Prostate gland (tissue), 2 donors: ENCODE measurements around the gene GAREM1. TPM values are rescaled to one million over a fixed set of nuclear protein-coding genes. Genes with fewer than 3 reads are reported as not detected.

Experiments
- DNase-seq: peaks from one replicate; pipeline ENCODE4 v3.0.0-alpha.2; 2019; ENCODE audit warnings: low spot score
- H3K27ac ChIP-seq, 2 donors: fragments of 200-600 bp; sonication (generic); 2 replicates each; pipeline ENCODE4 v1.5.1; 2017 to 2019
- H3K27me3 ChIP-seq: fragments of 200-600 bp; sonication (generic); replicated peaks from 2 replicates; pipeline ENCODE4 v1.5.1; 2019; ENCODE audit not compliant: insufficient read depth
- H3K36me3 ChIP-seq, 2 donors: fragments of 200-600 bp; sonication (generic); 1 replicate in 1 of 2; 2 replicates in 1 of 2; pipeline versions ENCODE4 v1.5.1 to v1.8.1; 2017 to 2019
- H3K4me1 ChIP-seq: fragments of 200-600 bp; sonication (generic); replicated peaks from 2 replicates; pipeline ENCODE4 v1.5.1; 2019
- H3K4me3 ChIP-seq, 2 donors: fragments of 200-600 bp; sonication (generic); 2 replicates each; pipeline ENCODE4 v1.5.1; 2017 to 2019
- H3K9me3 ChIP-seq: fragments of 200-600 bp; sonication (generic); 2 replicates; pipeline ENCODE4 v1.5.1; 2017
- CTCF ChIP-seq, 4 experiments: fragments of 200-600 bp in 2 of 4; fragments of 450-650 bp in 2 of 4; sonication (generic) in 2 of 4; IDR thresholded peaks; 1 replicate in 3 of 4; 2 replicates in 1 of 4; pipeline ENCODE4 v1.5.1; 2016 to 2019; ENCODE audit warnings: antibody characterized with exemption in 4 of 4, mild to moderate bottlenecking in 2 of 4, moderate library complexity in 2 of 4
- POLR2A ChIP-seq: fragments of 450-650 bp; IDR thresholded peaks from one replicate; pipeline ENCODE4 v1.6.1; 2016; ENCODE audit warnings: antibody characterized with exemption, mild to moderate bottlenecking
- POLR2AphosphoS5 ChIP-seq: sonication (generic); formaldehyde crosslinking; IDR thresholded peaks from one replicate; pipeline ENCODE4 v1.6.1; 2017; ENCODE audit warnings: antibody characterized with exemption
- WGBS: methylation state at CpG from one replicate; pipeline ENCODE4 v1.1.5; 2018; 5-methylcytosine and 5-hydroxymethylcytosine counted together
- intact Hi-C: fragments of 100-400 bp; cut with DNase I; formaldehyde crosslinking; loops from one replicate; pipeline ENCODE4 v1.14.2; 2022
- total RNA-seq, 2 donors: library from RNA; depleted of rRNA; stranded (reverse); fragments of >200 nt; gene quantifications; one replicate each; pipeline ENCODE4 v1.1.0, GENCODE V29; 2016

The GAREM1 gene
- total RNA-seq, 2 donors from 2014 or later, result 9.5 to 14.9 TPM

- no peak overlapping the region for H3K4me3 ChIP-seq
- 76% methylated on average over 1 of the region's 1 CpG for WGBS
- intact Hi-C loops, result no loop called here
- H3K4me1 ChIP-seq, result no peaks in the 10 kb centered on the region
- no peak overlapping the region for H3K27ac ChIP-seq
- no peak for TF ChIP-seq POLR2A
- no peaks in the 10 kb centered on the region for H3K9me3 ChIP-seq
- H3K27me3 ChIP-seq, result no peaks in the 10 kb centered on the region
- no peak for DNase-seq
- no peaks in the 10 kb centered on the region for H3K36me3 ChIP-seq
Observed at GRCh38 chr18:32284284-32284683, 186.4 kb downstream of the GAREM1 start.

GRCh38 chr18:32280911-32281310, 189.8 kb downstream of the GAREM1 start:
- Histone ChIP-seq H3K9me3 (no peaks in the 10 kb centered on the region), H3K27ac (no peak overlapping the region), H3K36me3 (no peaks in the 10 kb centered on the region), H3K4me1 (no peaks in the 10 kb centered on the region), H3K4me3 (no peak overlapping the region), H3K27me3 (no peaks in the 10 kb centered on the region)
- DNase-seq, result no peak
- no peak for TF ChIP-seq CTCF (IDR thresholded peaks at IDR 0.05)
- no peak for TF ChIP-seq POLR2AphosphoS5
- TF ChIP-seq POLR2A, result no peak
- 33% methylated on average over 4 of the region's 4 CpGs for WGBS
- intact Hi-C loops, result no loop called here

GRCh38 chr18:32280188-32280783, 190.4 kb downstream of the GAREM1 start:
- no peak for DNase-seq
- H3K9me3 ChIP-seq, result no peaks in the 10 kb centered on the region
- no peaks in the 10 kb centered on the region for H3K27me3 ChIP-seq
- no peaks in the 10 kb centered on the region for H3K4me1 ChIP-seq
- intact Hi-C loops, result no loop called here
- H3K36me3 ChIP-seq, result no peaks in the 10 kb centered on the region
- H3K4me3 ChIP-seq, result no peak overlapping the region
- TF ChIP-seq POLR2AphosphoS5 (no peak), CTCF (IDR thresholded peaks at IDR 0.05) (no peak), POLR2A (no peak)
- no peak overlapping the region for H3K27ac ChIP-seq
- WGBS, result 63% methylated on average over 4 of the region's 4 CpGs

GRCh38 chr18:32278177-32278799, 192.4 kb downstream of the GAREM1 start:
- Histone ChIP-seq H3K27me3 (no peaks in the 10 kb centered on the region), H3K4me1 (no peaks in the 10 kb centered on the region), H3K27ac (no peak overlapping the region), H3K9me3 (no peaks in the 10 kb centered on the region), H3K4me3 (no peak overlapping the region), H3K36me3 (no peaks in the 10 kb centered on the region)
- intact Hi-C loops, result no loop called here
- no peak for DNase-seq
- TF ChIP-seq CTCF (IDR thresholded peaks at IDR 0.05), result no peak
- TF ChIP-seq POLR2A, result no peak
- no peak for TF ChIP-seq POLR2AphosphoS5
- WGBS, result 64% methylated on average over 4 of the region's 4 CpGs

GRCh38 chr18:32277549-32277948, 193.1 kb downstream of the GAREM1 start:
- no peaks in the 10 kb centered on the region for H3K27me3 ChIP-seq
- DNase-seq, result no peak
- intact Hi-C loops, result no loop called here
- no peaks in the 10 kb centered on the region for H3K9me3 ChIP-seq
- no peaks in the 10 kb centered on the region for H3K4me1 ChIP-seq
- H3K36me3 ChIP-seq, result no peaks in the 10 kb centered on the region
- no peak overlapping the region for H3K4me3 ChIP-seq
- WGBS, result 56% methylated on average over 2 of the region's 2 CpGs
- TF ChIP-seq POLR2A, result no peak
- no peak for TF ChIP-seq CTCF (IDR thresholded peaks at IDR 0.05)
- no peak for TF ChIP-seq POLR2AphosphoS5
- H3K27ac ChIP-seq, result no peak overlapping the region
